ENCODE measurements around the gene SETD2. TPM values are rescaled to one million over a fixed set of nuclear protein-coding genes. Genes with fewer than 3 reads are reported as not detected.
A peak's percentile ranks its signal among the peaks of the same experiment; 100 is the strongest.

SETD2 gene
- total RNA-seq, 1 experiment from 2014 or later = 60.8 TPM

GRCh38 chr3:47057212-47057671 lies 106.7 kb downstream of the SETD2 start:
- Histone ChIP-seq H3K9ac (ENCODE audit: extremely low read depth, insufficient read length, low read length) (no peak overlapping the region), H3K18ac (ENCODE audit: insufficient read length, low read depth, low read length) (no peak overlapping the region), H4K5ac (ENCODE audit: insufficient read length, low read depth, low read length) (no peak overlapping the region), H2BK20ac (ENCODE audit: low read depth, low read length, poor library complexity, severe bottlenecking) (no peak overlapping the region), H3K79me2 (ENCODE audit: insufficient read depth, low read length) (no peaks in the 10 kb centered on the region; the same call in 1 of the 2 replicates), H3K27me3 (ENCODE audit: insufficient read depth, low read length) (no peaks in the 10 kb centered on the region), H2BK120ac (ENCODE audit: low read depth, low read length, poor library complexity, severe bottlenecking) (no peak overlapping the region), H2BK5ac (ENCODE audit: insufficient read length, low read length) (no peak overlapping the region), H2AFZ (ENCODE audit: low read length) (no peak overlapping the region), H3K23ac (ENCODE audit: insufficient read length, low read depth, low read length) (no peak overlapping the region), H4K91ac (ENCODE audit: insufficient read length, low read depth, low read length) (no peak overlapping the region), H3T11ph (ENCODE audit: low read length) (no peak overlapping the region), H3K56ac (ENCODE audit: insufficient read length, low read depth, low read length) (no peak overlapping the region), H3K4ac (ENCODE audit: low read depth, low read length) (no peak overlapping the region), H3K9me3 (ENCODE audit: control insufficient read depth, low read depth, low read length) (no peaks in the 10 kb centered on the region), H3K23me2 (ENCODE audit: insufficient read length, low read depth, low read length, poor library complexity, severe bottlenecking) (no peaks in the 10 kb centered on the region), H2AK5ac (ENCODE audit: insufficient read length, low read length) (no peak overlapping the region), H3K4me2 (ENCODE audit: insufficient read depth, insufficient read length, low read length) (no peak overlapping the region), H2BK15ac (ENCODE audit: low read depth, low read length) (no peak overlapping the region), H3K79me1 (ENCODE audit: insufficient read depth, low read depth, low read length, poor library complexity, severe bottlenecking) (peaks cover 4% of the 10 kb centered on the region), H4K8ac (replicated peaks; ENCODE audit: insufficient read length, low read depth, low read length) (no peak overlapping the region), H3K4me1 (ENCODE audit: insufficient read depth, low read length) (no peaks in the 10 kb centered on the region), H3K27ac (ENCODE audit: insufficient read length, low read depth, low read length) (no peak overlapping the region), H3K14ac (ENCODE audit: insufficient read depth, low read length) (no peak overlapping the region), H2BK12ac (ENCODE audit: insufficient read length, low read depth, low read length) (no peak overlapping the region), H4K20me1 (ENCODE audit: control insufficient read depth, insufficient read depth, insufficient read length) (no peaks in the 10 kb centered on the region)
- DNase-seq = no peak
- H3K27ac Mint-ChIP-seq = peak overlapping the region in 1 of 3 experiments; percentile 49; a peak in 1 of 7 replicates
- TF ChIP-seq CTCF (conservative IDR thresholded peaks at IDR 0.05) = no peak
- no peak overlapping the region for H3K4me3 Mint-ChIP-seq
- no CpG with 5 or more reads among the region's 6 CpGs for WGBS (ENCODE audit: extremely low coverage, insufficient read length, low lambda C conversion rate)
- peaks cover 19 to 50% (median 35%) of the 10 kb centered on the region in 3 experiments; a peak in 6 of 7 replicates for H3K36me3 Mint-ChIP-seq (ENCODE audit: insufficient read depth in 1 of 3, low read depth in 3 of 3)
- H3K27me3 Mint-ChIP-seq (ENCODE audit: low read depth) = no peaks in the 10 kb centered on the region
- no peaks in the 10 kb centered on the region for H3K9me3 Mint-ChIP-seq
- no peaks in the 10 kb centered on the region for H3K4me1 Mint-ChIP-seq

Data from H9 (cell line).